ENCODE measurements around the gene IL17RA. TPM values are rescaled to one million over a fixed set of nuclear protein-coding genes. Genes with fewer than 3 reads are reported as not detected.

IL17RA gene
- polyA plus RNA-seq, 5 donors, result 7.5 to 10.1 (median 8.7) TPM

- DNase-seq, result no peak
These were observed 20.6 kb downstream of the IL17RA start for GRCh38 chr22:17105143-17106129.

GRCh38 chr22:17106161-17106784 lies 21.5 kb downstream of the IL17RA start:
- DNase-seq, result no peak

GRCh38 chr22:17106785-17107546 lies 22.2 kb downstream of the IL17RA start:
- no peak for DNase-seq

GRCh38 chr22:17107547-17107810 lies 22.7 kb downstream of the IL17RA start:
- no peak for DNase-seq

DNA sequence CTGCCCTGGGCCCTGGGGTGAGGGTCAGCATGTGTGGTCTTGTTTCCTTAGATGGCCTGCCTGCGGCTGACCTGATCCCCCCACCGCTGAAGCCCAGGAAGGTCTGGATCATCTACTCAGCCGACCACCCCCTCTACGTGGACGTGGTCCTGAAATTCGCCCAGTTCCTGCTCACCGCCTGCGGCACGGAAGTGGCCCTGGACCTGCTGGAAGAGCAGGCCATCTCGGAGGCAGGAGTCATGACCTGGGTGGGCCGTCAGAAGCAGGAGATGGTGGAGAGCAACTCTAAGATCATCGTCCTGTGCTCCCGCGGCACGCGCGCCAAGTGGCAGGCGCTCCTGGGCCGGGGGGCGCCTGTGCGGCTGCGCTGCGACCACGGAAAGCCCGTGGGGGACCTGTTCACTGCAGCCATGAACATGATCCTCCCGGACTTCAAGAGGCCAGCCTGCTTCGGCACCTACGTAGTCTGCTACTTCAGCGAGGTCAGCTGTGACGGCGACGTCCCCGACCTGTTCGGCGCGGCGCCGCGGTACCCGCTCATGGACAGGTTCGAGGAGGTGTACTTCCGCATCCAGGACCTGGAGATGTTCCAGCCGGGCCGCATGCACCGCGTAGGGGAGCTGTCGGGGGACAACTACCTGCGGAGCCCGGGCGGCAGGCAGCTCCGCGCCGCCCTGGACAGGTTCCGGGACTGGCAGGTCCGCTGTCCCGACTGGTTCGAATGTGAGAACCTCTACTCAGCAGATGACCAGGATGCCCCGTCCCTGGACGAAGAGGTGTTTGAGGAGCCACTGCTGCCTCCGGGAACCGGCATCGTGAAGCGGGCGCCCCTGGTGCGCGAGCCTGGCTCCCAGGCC lies 23.7 kb downstream of the IL17RA start:
- no peak for DNase-seq

- DNase-seq, result no peak
These were observed 24.5 kb downstream of the IL17RA start for GRCh38 chr22:17109113-17109865.

DNA sequence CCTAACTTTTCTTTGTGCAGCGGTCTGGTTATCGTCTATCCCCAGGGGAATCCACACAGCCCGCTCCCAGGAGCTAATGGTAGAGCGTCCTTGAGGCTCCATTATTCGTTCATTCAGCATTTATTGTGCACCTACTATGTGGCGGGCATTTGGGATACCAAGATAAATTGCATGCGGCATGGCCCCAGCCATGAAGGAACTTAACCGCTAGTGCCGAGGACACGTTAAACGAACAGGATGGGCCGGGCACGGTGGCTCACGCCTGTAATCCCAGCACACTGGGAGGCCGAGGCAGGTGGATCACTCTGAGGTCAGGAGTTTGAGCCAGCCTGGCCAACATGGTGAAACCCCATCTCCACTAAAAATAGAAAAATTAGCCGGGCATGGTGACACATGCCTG lies 25.2 kb downstream of the IL17RA start:
- DNase-seq, result no peak

DNA sequence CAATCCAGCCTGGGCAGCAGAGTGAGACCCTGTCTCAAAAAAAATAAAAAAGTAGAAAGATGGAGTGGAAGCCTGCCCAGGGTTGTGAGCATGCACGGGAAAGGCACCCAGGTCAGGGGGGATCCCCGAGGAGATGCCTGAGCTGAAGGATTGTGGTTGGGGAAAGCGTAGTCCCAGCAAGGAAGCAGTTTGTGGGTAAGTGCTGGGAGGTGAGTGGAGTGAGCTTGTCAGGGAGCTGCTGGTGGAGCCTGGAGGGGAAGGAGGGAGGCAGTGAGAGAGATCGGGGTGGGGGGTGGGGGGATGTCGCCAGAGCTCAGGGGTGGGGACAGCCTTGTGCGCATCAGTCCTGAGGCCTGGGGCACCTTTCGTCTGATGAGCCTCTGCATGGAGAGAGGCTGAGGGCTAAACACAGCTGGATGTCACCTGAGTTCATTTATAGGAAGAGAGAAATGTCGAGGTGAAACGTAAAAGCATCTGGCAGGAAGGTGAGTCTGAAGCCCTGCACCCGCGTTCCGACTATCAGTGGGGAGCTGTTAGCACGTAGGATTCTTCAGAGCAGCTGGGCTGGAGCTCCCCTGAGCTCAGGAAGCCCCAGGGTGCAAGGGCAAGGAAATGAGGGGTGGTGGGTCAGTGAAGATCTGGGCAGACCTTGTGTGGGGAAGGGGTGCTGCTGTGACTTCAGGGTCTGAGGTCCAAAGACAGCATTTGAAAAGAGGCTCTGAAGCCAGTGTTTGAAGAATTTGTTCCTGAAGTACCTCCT lies 26.2 kb downstream of the IL17RA start:
- DNase-seq, result no peak

DNA sequence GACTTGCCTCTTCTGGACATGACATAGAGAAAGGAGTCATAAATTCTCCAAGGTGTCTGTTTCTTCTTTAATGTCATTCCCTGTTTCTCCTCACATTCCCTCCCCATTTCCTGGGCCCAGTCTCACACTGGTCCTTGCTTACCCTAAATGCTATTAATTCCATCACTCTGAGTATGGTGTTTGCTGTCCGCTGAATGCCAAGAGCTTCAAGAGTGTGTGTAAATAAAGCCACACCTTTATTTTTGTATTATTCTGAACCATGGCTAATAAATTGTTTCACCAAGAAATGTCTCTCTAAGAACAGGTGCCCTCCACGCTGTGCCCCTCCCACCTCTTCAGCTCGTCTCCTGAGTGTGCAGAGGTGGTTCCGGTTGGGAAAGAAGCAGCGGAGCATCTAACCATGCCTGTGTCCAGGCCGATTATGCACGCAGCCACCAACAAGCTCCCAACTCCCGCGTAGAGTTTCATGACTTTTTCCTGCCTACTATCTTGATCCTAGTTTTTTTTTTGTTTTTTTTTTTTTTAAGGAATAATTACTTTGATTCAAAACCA lies 27.8 kb downstream of the IL17RA start:
- DNase-seq, result no peak

DNA sequence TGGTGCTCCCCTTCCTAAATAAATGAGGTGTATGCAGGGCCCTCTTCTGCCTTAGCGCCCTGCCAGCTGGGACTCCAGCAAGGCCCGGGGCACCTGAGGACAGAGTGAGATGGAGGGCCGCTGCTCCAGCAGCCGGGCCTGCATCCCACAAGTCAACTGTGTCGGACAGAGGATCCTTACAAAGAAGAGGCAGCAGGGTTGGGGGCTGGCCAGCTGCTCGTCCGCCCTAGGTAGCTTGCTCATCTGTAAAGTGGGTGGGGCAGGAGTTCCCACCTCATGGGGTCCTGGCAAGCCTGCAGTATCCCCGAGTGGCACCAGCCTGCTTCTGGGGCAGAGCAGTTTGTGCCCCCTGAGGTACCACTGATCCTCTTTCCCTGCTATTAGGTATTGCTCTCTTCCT lies 28.8 kb downstream of the IL17RA start:
- DNase-seq, result no peak

- no peak for DNase-seq
These were observed 29.5 kb downstream of the IL17RA start for GRCh38 chr22:17114173-17114897.

DNA sequence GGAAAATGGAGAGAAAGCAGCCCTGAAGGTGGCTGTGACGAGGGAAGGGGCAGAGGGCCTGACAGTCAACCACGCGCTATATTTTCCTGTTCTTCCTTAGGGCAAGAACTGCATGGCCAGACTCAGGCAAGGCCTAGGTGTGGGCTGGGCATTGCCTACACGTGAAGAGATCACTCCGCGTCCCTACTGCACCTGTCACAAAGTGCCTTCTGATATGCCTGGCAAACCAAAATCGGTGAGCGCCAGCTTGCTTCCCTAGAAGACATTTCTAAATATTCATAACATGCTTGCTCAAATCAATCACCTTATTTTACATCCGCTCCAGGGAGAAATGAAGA lies 30.1 kb downstream of the IL17RA start:
- DNase-seq, result no peak

GRCh38 chr22:17115236-17115635 lies 30.4 kb downstream of the IL17RA start:
- DNase-seq, result no peak

DNA sequence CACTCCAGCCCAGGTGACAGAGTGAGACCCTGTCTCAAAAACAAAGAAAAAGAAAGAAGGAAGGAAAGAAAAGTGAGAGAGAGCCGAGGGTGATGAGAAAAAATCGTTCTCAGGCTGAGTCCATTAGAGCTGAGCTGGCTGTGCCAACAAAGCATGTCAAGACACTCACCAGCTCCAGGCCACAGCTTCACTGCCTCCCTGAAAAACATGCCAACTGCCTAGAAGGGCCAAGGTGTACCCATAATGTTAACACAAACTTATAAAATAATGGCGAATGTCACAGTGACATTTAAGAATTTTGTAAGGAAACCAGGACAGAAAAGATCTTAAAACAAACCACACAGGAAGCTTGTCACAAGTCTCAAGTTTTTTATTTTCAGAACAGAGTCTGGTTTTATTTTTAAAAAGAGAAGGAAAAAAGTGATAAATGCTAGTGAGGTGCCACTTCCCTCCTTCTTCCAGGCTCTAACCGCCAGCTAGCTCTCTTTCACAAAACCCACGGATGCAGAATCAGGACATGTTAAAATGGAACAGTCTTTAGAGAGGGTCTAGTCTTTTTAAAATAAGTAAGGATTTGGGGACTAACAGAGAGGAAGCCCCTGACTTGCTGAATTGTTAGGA lies 31.3 kb downstream of the IL17RA start:
- no peak for DNase-seq

GRCh38 chr22:17116572-17117330 lies 32.0 kb downstream of the IL17RA start:
- DNase-seq, result no peak

- no peak for DNase-seq
These were observed 32.6 kb downstream of the IL17RA start for GRCh38 chr22:17117400-17117799.

GRCh38 chr22:17117890-17118289 lies 33.1 kb downstream of the IL17RA start:
- DNase-seq, result no peak

DNA sequence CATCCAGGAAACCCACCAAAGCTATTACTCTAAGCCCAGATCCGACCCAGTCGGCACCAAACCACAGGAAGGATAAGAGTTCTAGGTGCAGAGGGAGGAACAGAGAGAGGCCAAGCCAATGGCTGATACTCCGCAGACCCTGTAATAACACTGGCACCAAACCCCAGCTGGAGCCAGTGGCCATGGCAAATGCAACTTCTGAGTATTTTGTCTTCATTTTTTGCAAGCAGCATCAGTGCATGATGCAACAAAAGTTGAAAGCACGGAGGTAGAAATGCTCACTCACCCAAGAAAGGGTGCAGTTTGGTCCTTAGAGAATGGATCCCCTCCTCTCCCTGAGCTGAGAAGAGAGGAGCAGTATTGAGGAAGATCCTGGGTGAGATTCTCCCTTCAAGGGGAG lies 33.5 kb downstream of the IL17RA start:
- DNase-seq, result no peak

Measured in right lung (tissue), 5 donors.